K562 (cell line): ENCODE measurements around the gene C6orf163. TPM values are rescaled to one million over a fixed set of nuclear protein-coding genes. Genes with fewer than 3 reads are reported as not detected.

ENCODE experiments used
- CHD2 ChIP-seq: IDR thresholded peaks from 2 replicates; pipeline ENCODE4 v1.6.1; 2011; ENCODE audit warnings: low read depth, low read length
- CHD4 ChIP-seq: fragments of 200-600 bp; sonication (generic); IDR thresholded peaks from 3 replicates; pipeline ENCODE4 v1.6.1; 2012; ENCODE audit warnings: low read depth, mild to moderate bottlenecking, mixed read lengths, low read length, inconsistent platforms; ENCODE audit not compliant: insufficient read depth, insufficient replicate concordance, poor library complexity, severe bottlenecking
- CTBP1 ChIP-seq: fragments of 450-650 bp; IDR thresholded peaks from 2 replicates; pipeline ENCODE4 v1.6.1; 2016; ENCODE audit warnings: borderline replicate concordance
- DPF2 ChIP-seq: fragments of 450-650 bp; IDR thresholded peaks from 2 replicates; pipeline ENCODE4 v1.6.1; 2016
- KDM1A ChIP-seq, 2 experiments: fragments of 450-650 bp; IDR thresholded peaks; 2 replicates each; pipeline ENCODE4 v1.6.1; 2016; ENCODE audit warnings: mild to moderate bottlenecking in 2 of 2
- L3MBTL2 ChIP-seq: fragments of 450-650 bp; IDR thresholded peaks from 2 replicates; pipeline ENCODE4 v1.6.1; 2016; ENCODE audit warnings: mild to moderate bottlenecking, moderate library complexity
- MEF2D ChIP-seq: conservative IDR thresholded peaks from 2 replicates; pipeline ENCODE4 v1.6.1; 2016; ENCODE audit warnings: low read depth, missing genetic modification characterization, missing compliant biosample characterization
- MIER1 ChIP-seq: fragments of 450-650 bp; IDR thresholded peaks from 2 replicates; pipeline ENCODE4 v1.6.1; 2016; ENCODE audit warnings: antibody characterized with exemption, mild to moderate bottlenecking, low read depth
- MTA2 ChIP-seq: fragments of 450-650 bp; IDR thresholded peaks from 2 replicates; pipeline ENCODE4 v1.6.1; 2016; ENCODE audit warnings: low read depth
- NFATC3 ChIP-seq: fragments of 450-650 bp; IDR thresholded peaks from 2 replicates; pipeline ENCODE4 v1.6.1; 2017; ENCODE audit warnings: mild to moderate bottlenecking
- POLR2AphosphoS2 ChIP-seq: IDR thresholded peaks from 2 replicates; pipeline ENCODE4 v1.6.1; 2012; ENCODE audit warnings: low read length, improper control_type of control experiment
- POLR2H ChIP-seq: IDR thresholded peaks from 2 replicates; pipeline ENCODE4 v1.6.1; 2016; ENCODE audit warnings: missing genetic modification characterization, low read depth, mild to moderate bottlenecking, control low read depth, missing compliant biosample characterization, moderate library complexity
- RBM14 ChIP-seq: fragments of 200-400 bp; formaldehyde crosslinking; IDR thresholded peaks from 2 replicates; pipeline ENCODE4 v1.6.1; 2018; ENCODE audit warnings: low read depth, mild to moderate bottlenecking, low read length, moderate library complexity, borderline replicate concordance; ENCODE audit not compliant: insufficient read depth
- SPI1 ChIP-seq: IDR thresholded peaks from 2 replicates; pipeline ENCODE4 v1.6.1; 2011; ENCODE audit warnings: low read depth, low read length, control low read depth, borderline replicate concordance
- SRSF3 ChIP-seq: fragments of 200-400 bp; formaldehyde crosslinking; IDR thresholded peaks from 2 replicates; pipeline ENCODE4 v1.6.1; 2016; ENCODE audit warnings: mild to moderate bottlenecking, low read length, moderate library complexity; ENCODE audit not compliant: insufficient read depth
- ZNF311 ChIP-seq: fragments of 250-450 bp; sonication (Bioruptor Pico); IDR thresholded peaks from 2 replicates; pipeline ENCODE4 v1.4.0; 2020; ENCODE audit warnings: mild to moderate bottlenecking, moderate library complexity
- polyA plus RNA-seq, 8 experiments: library from polyadenylated mRNA; depleted of rRNA in 4 of 8; stranded (reverse) in 5 of 8; unstranded in 3 of 8; fragments of >200 nt; fragmentation: Nextera tagmentation in 2 of 8; fragmentation: Illumina TruSeq in 1 of 8; extraction: Ambion mirVana in 2 of 8; extraction: Trizol in 1 of 8; gene quantifications; 2 replicates each; pipeline versions ENCODE4 v1.2.1 to v1.2.3, GENCODE V29; 2011 to 2014; ENCODE audit warnings: inconsistent platforms in 1 of 8, missing spikeins in 1 of 8
- total RNA-seq, 7 experiments: library from RNA; depleted of rRNA in 6 of 7; stranded (reverse); fragments of >200 nt in 6 of 7; fragmentation: Illumina TruSeq in 2 of 7; extraction: Trizol in 2 of 7; gene quantifications; 2 replicates each; pipeline versions ENCODE4 v1.2.1 to v1.2.3, GENCODE V29; 2011 to 2021; ENCODE audit warnings: low replicate concordance in 1 of 7
- TF ChIP-seq, protein P1 (sequence below): sonication (generic); formaldehyde crosslinking; IDR thresholded peaks from 2 replicates; pipeline ENCODE4 v1.8.0; 2023; ENCODE audit warnings: mild to moderate bottlenecking, missing genetic modification reagents
- TF ChIP-seq, protein P2 (sequence below): fragments of 250-450 bp; sonication (Bioruptor Pico); IDR thresholded peaks from 2 replicates; pipeline ENCODE4 v1.5.0; 2021
- TF ChIP-seq, protein P3 (sequence below): sonication (generic); formaldehyde crosslinking; IDR thresholded peaks from 2 replicates; pipeline ENCODE4 v1.4.0; 2020; ENCODE audit warnings: mild to moderate bottlenecking, missing genetic modification reagents
- TF ChIP-seq, protein P4 (sequence below): sonication (generic); formaldehyde crosslinking; IDR thresholded peaks from 2 replicates; pipeline ENCODE4 v1.9.0; 2022; ENCODE audit warnings: mild to moderate bottlenecking, missing genetic modification reagents
- TF ChIP-seq, protein P5 (sequence below), 2 experiments: fragments of 450-650 bp; IDR thresholded peaks; 2 replicates each; pipeline ENCODE4 v1.6.1; 2016

C6orf163 gene
- total and polyA plus RNA-seq, 9 of the 15 experiments (the other 6 are each of a cell fraction or from before 2014, with no cell fraction given) = 0.67 to 4.7 (median 1.5) TPM

DNA sequence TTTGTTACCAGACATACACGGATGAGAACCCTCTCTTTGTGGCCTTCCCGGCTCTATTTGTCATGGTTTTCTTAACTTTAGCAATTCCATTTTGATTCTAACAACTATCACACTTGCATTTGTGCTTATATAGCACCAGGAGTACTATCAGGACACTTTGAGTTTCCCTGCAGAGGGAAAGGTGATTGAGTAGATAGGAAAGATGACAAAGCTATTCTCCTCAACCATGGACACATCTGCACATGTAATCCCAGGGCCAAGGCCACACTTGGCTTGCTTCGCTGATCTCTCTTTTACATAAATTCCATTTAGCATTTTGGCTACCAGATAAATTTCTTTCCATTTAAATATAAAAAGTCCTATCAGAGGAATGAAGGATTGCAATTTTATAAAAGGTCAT is 39.8 kb downstream of the C6orf163 start (continued):
- TF ChIP-seq, protein P1, sequence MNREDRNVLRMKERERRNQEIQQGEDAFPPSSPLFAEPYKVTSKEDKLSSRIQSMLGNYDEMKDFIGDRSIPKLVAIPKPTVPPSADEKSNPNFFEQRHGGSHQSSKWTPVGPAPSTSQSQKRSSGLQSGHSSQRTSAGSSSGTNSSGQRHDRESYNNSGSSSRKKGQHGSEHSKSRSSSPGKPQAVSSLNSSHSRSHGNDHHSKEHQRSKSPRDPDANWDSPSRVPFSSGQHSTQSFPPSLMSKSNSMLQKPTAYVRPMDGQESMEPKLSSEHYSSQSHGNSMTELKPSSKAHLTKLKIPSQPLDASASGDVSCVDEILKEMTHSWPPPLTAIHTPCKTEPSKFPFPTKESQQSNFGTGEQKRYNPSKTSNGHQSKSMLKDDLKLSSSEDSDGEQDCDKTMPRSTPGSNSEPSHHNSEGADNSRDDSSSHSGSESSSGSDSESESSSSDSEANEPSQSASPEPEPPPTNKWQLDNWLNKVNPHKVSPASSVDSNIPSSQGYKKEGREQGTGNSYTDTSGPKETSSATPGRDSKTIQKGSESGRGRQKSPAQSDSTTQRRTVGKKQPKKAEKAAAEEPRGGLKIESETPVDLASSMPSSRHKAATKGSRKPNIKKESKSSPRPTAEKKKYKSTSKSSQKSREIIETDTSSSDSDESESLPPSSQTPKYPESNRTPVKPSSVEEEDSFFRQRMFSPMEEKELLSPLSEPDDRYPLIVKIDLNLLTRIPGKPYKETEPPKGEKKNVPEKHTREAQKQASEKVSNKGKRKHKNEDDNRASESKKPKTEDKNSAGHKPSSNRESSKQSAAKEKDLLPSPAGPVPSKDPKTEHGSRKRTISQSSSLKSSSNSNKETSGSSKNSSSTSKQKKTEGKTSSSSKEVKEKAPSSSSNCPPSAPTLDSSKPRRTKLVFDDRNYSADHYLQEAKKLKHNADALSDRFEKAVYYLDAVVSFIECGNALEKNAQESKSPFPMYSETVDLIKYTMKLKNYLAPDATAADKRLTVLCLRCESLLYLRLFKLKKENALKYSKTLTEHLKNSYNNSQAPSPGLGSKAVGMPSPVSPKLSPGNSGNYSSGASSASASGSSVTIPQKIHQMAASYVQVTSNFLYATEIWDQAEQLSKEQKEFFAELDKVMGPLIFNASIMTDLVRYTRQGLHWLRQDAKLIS = no peak
- TF ChIP-seq, protein P2, sequence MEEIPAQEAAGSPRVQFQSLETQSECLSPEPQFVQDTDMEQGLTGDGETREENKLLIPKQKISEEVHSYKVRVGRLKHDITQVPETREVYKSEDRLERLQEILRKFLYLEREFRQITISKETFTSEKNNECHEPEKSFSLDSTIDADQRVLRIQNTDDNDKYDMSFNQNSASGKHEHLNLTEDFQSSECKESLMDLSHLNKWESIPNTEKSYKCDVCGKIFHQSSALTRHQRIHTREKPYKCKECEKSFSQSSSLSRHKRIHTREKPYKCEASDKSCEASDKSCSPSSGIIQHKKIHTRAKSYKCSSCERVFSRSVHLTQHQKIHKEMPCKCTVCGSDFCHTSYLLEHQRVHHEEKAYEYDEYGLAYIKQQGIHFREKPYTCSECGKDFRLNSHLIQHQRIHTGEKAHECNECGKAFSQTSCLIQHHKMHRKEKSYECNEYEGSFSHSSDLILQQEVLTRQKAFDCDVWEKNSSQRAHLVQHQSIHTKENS (CRISPR knock-in tag) = no peak
- TF ChIP-seq L3MBTL2 (peak; percentile 33; the same call in 1 of the 2 replicates), ZNF311 (CRISPR knock-in tag) (no peak), NFATC3 (no peak), MEF2D (tag) (no peak), POLR2H (tag) (no peak), CHD4 (no peak), POLR2AphosphoS2 (no peak), DPF2 (peak; percentile 71; the same call in 1 of the 2 replicates), SRSF3 (no peak), MIER1 (no peak), KDM1A (IDR thresholded peaks at IDR 0.05) (no peak), SPI1 (no peak), MTA2 (0 out of 2 replicates have a peak, but pooled peaks have one; percentile 11), CHD2 (no peak), CTBP1 (no peak), RBM14 (no peak)
- TF ChIP-seq, protein P3, sequence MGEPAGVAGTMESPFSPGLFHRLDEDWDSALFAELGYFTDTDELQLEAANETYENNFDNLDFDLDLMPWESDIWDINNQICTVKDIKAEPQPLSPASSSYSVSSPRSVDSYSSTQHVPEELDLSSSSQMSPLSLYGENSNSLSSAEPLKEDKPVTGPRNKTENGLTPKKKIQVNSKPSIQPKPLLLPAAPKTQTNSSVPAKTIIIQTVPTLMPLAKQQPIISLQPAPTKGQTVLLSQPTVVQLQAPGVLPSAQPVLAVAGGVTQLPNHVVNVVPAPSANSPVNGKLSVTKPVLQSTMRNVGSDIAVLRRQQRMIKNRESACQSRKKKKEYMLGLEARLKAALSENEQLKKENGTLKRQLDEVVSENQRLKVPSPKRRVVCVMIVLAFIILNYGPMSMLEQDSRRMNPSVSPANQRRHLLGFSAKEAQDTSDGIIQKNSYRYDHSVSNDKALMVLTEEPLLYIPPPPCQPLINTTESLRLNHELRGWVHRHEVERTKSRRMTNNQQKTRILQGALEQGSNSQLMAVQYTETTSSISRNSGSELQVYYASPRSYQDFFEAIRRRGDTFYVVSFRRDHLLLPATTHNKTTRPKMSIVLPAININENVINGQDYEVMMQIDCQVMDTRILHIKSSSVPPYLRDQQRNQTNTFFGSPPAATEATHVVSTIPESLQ (CRISPR knock-in tag) = no peak
- TF ChIP-seq, protein P4, sequence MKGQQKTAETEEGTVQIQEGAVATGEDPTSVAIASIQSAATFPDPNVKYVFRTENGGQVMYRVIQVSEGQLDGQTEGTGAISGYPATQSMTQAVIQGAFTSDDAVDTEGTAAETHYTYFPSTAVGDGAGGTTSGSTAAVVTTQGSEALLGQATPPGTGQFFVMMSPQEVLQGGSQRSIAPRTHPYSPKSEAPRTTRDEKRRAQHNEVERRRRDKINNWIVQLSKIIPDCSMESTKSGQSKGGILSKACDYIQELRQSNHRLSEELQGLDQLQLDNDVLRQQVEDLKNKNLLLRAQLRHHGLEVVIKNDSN (CRISPR knock-in tag) = no peak
- TF ChIP-seq, protein P5, sequence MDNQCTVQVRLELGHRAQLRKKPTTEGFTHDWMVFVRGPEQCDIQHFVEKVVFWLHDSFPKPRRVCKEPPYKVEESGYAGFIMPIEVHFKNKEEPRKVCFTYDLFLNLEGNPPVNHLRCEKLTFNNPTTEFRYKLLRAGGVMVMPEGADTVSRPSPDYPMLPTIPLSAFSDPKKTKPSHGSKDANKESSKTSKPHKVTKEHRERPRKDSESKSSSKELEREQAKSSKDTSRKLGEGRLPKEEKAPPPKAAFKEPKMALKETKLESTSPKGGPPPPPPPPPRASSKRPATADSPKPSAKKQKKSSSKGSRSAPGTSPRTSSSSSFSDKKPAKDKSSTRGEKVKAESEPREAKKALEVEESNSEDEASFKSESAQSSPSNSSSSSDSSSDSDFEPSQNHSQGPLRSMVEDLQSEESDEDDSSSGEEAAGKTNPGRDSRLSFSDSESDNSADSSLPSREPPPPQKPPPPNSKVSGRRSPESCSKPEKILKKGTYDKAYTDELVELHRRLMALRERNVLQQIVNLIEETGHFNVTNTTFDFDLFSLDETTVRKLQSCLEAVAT (IDR thresholded peaks at IDR 0.05) = no peak
